PC-3 (cell line): ENCODE data around the gene TMEM208. TPM values are rescaled to one million over a fixed set of nuclear protein-coding genes. Genes with fewer than 3 reads are reported as not detected.

ENCODE experiments used
- ATAC-seq: fragments of 200-7000 bp; cut with Tn5 transposase; 2 replicates; pipeline ENCODE4 v1.9.1; 2020; ENCODE audit warnings: mild to moderate bottlenecking, moderate library complexity
- BruUV-seq: library from RNA; stranded (reverse); fragments of 400-500 nt; replicated peaks from 2 replicates; lab custom pipeline; 2021; lab: Mats Ljungman, UMichigan
- CTCF ChIA-PET: fragments of 300-600 bp; sonication (Branson Sonifier 250); formaldehyde crosslinking; loops from one replicate; lab custom pipeline; 2022; ENCODE audit warnings: antibody characterized with exemption; lab: Charles Lee
- POLR2A ChIA-PET: fragments of 300-600 bp; sonication (Branson Sonifier 250); formaldehyde crosslinking; loops from one replicate; lab custom pipeline; 2022; ENCODE audit warnings: antibody characterized with exemption; ENCODE audit not compliant: unreplicated experiment; lab: Charles Lee
- DNase-seq: peaks from one replicate; pipeline ENCODE4 v3.0.0-alpha.2; 2015
- H2AFZ ChIP-seq: fragments of 300-600 bp; sonication (generic); 2 replicates; pipeline ENCODE4 v1.6.0; 2016; ENCODE audit warnings: antibody characterized with exemption, low read length
- H3F3A ChIP-seq: fragments of 300-600 bp; sonication (generic); one replicate; pipeline ENCODE4 v1.6.0; 2017; ENCODE audit warnings: antibody characterized with exemption, low read length, control low read depth, mild to moderate bottlenecking; ENCODE audit not compliant: unreplicated experiment
- H3K27ac ChIP-seq: fragments of 300-600 bp; sonication (generic); 2 replicates; pipeline ENCODE4 v1.5.1; 2016; ENCODE audit warnings: mild to moderate bottlenecking, low read length
- H3K27me3 ChIP-seq: fragments of 300-600 bp; sonication (generic); 2 replicates; pipeline ENCODE4 v1.6.1; 2016; ENCODE audit warnings: low read length, mixed read lengths
- H3K36me3 ChIP-seq: fragments of 300-600 bp; sonication (generic); 2 replicates; pipeline ENCODE4 v1.6.1; 2016; ENCODE audit warnings: low read depth, mixed run types, low read length, mixed read lengths
- H3K4me1 ChIP-seq: fragments of 300-600 bp; sonication (generic); 2 replicates; pipeline ENCODE4 v1.5.1; 2016; ENCODE audit warnings: low read length; ENCODE audit not compliant: insufficient read depth
- H3K4me2 ChIP-seq: fragments of 300-600 bp; sonication (generic); 2 replicates; pipeline ENCODE4 v1.6.0; 2016; ENCODE audit warnings: low read length
- H3K4me3 ChIP-seq: fragments of 300-600 bp; sonication (generic); 2 replicates; pipeline ENCODE4 v1.5.1; 2016; ENCODE audit warnings: mild to moderate bottlenecking, low read length, mixed read lengths
- H3K79me2 ChIP-seq: fragments of 300-600 bp; sonication (generic); 2 replicates; pipeline ENCODE4 v1.6.1; 2017; ENCODE audit warnings: low read length, mixed read lengths
- H3K9ac ChIP-seq: fragments of 300-600 bp; sonication (generic); 2 replicates; pipeline ENCODE4 v1.6.0; 2016; ENCODE audit warnings: mild to moderate bottlenecking, low read length
- H3K9me2 ChIP-seq: fragments of 300-600 bp; sonication (generic); replicated peaks from 2 replicates; pipeline ENCODE4 v1.6.1; 2016; ENCODE audit warnings: mixed run types, low read length, mixed read lengths
- H3K9me3 ChIP-seq: fragments of 300-600 bp; sonication (generic); 2 replicates; pipeline ENCODE4 v1.6.1; 2016; ENCODE audit warnings: low read length, mixed read lengths
- H4K20me1 ChIP-seq: fragments of 300-600 bp; sonication (generic); 2 replicates; pipeline ENCODE4 v1.6.1; 2016; ENCODE audit warnings: low read length, mixed read lengths
- EZH2 ChIP-seq: fragments of 300-600 bp; sonication (generic); IDR thresholded peaks from one replicate; pipeline ENCODE4 v1.6.1; 2017; ENCODE audit warnings: antibody characterized with exemption, mild to moderate bottlenecking, low read length; ENCODE audit not compliant: unreplicated experiment
- EZH2phosphoT487 ChIP-seq: fragments of 300-600 bp; sonication (generic); IDR thresholded peaks from 2 replicates; pipeline ENCODE4 v1.6.1; 2018; ENCODE audit warnings: mild to moderate bottlenecking, antibody characterized with exemption, low read length, borderline replicate concordance
- intact Hi-C: fragments of 100-400 bp; cut with micrococcal nuclease; formaldehyde crosslinking; loops from 2 replicates; pipeline ENCODE4 v1.9.0; 2023
- total RNA-seq: library from RNA; depleted of rRNA; stranded (reverse); fragments of >200 nt; gene quantifications from 2 replicates; pipeline ENCODE4 v1.2.3, GENCODE V29; 2014
- TF ChIP-seq, protein P1 (sequence below): fragments of 300-600 bp; sonication (generic); conservative IDR thresholded peaks from 2 replicates; pipeline ENCODE4 v1.5.1; 2017; ENCODE audit warnings: antibody characterized with exemption, low read depth, mild to moderate bottlenecking, low read length

Gene TMEM208
- total RNA-seq, 1 experiment from 2014 or later, result 35.4 TPM

DNA sequence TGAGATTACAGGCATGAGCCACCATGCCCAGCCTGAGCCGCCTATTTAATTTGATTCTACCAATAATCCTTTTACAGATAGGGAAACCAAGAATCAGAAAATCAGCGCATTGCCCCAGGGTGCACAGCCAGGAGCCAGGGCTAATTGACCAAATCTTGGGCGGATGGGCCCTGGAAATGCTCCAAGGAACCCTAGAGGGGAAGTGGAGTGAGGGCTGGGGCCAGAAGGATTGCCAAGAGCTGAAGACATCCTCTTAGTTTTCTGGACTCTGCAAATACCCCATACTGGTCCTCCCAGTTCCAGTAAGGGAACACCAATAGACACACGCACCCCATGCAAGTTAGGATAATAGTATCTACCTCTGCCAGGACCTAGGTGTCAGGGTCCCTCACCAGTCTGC lies 16.6 kb downstream of the TMEM208 start:
- intact Hi-C loops, result loop anchor here (10.0 kb wide), 1 partner anchor 49 kb away; the partner anchor contains the start of genes E2F4, ELMO3 and EXOC3L1
- peak overlapping the region; percentile 95 for H3K4me2 ChIP-seq
- no peak for ATAC-seq
- ChIA-PET CTCF (no interaction called here), POLR2A (no interaction called here)
- DNase-seq, result no peak
- peak overlapping the region; percentile 48; the same call in 1 of the 2 replicates for H3K4me3 ChIP-seq
- H3K36me3 ChIP-seq, result 0 out of 2 replicates have a peak, but pooled peaks cover 8% of the 10 kb centered on the region
- no peaks in the 10 kb centered on the region for H3K27me3 ChIP-seq
- H3K4me1 ChIP-seq, result peaks cover 62% of the 10 kb centered on the region
- H3K9me2 ChIP-seq, result no peaks in the 10 kb centered on the region
- peak overlapping the region; percentile 30 for H3K9ac ChIP-seq
- BruUV-seq, result no TSS peak
- no peaks in the 10 kb centered on the region for H3K9me3 ChIP-seq
- peaks cover 66% of the 10 kb centered on the region for H3K79me2 ChIP-seq
- H3F3A ChIP-seq, result peaks cover 15% of the 10 kb centered on the region
- no peaks in the 10 kb centered on the region for H4K20me1 ChIP-seq
- peak overlapping the region; percentile 88 for H3K27ac ChIP-seq
- TF ChIP-seq EZH2 (no peak), EZH2phosphoT487 (no peak)
- TF ChIP-seq, protein P1, sequence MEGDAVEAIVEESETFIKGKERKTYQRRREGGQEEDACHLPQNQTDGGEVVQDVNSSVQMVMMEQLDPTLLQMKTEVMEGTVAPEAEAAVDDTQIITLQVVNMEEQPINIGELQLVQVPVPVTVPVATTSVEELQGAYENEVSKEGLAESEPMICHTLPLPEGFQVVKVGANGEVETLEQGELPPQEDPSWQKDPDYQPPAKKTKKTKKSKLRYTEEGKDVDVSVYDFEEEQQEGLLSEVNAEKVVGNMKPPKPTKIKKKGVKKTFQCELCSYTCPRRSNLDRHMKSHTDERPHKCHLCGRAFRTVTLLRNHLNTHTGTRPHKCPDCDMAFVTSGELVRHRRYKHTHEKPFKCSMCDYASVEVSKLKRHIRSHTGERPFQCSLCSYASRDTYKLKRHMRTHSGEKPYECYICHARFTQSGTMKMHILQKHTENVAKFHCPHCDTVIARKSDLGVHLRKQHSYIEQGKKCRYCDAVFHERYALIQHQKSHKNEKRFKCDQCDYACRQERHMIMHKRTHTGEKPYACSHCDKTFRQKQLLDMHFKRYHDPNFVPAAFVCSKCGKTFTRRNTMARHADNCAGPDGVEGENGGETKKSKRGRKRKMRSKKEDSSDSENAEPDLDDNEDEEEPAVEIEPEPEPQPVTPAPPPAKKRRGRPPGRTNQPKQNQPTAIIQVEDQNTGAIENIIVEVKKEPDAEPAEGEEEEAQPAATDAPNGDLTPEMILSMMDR, result no peak
- H2AFZ ChIP-seq, result no peak overlapping the region

DNA sequence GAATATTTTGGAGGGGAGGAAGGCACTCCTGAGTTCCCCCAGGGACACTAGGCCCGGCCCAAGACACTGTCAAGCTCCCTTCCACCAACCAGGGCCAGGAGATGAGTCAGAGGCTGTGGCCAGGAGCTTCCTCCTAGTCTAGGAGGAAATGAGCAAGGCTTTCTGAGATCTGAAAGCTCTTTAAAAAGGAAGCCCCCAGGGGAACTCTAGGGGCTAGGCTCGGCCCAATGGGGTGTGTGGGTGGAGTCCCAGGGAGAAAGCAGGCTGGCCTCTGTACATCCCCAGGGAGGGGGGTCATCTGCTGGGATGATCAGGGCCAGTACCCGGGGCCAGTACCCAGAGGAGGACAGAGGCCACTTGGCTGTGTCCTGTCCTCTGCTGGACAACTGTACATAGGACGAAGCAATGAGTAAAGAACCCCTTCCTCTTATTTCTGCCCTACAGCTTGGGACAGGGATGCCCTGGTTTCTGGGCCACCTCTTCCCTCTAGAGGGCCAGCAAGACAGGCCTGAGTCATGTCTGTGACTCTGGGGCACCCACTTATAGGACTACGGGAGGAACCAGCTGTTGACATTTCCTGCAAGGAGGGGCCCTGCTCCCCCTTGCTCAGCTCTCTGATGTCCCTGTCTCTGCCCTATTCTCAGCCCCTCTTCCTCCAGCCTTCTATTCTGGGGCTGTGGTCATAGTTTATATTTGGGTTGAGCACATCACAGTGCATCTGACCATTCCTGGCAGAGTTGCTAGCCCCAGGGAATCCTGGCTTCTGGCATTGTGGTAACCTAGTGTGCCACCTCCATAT lies 17.7 kb downstream of the TMEM208 start:
- no peak overlapping the region for H2AFZ ChIP-seq
- CTCF ChIA-PET, result interaction anchor here (0.6 to 0.8 kb wide), 2 partner anchors 18 to 46 kb away, joined by 3 to 5 read pairs; partner anchors contain the start of gene TMEM208
- peak; percentile 91 for DNase-seq
- intact Hi-C loops, result loop anchor here (10.0 kb wide), 1 partner anchor 50 kb away; the partner anchor contains the start of genes E2F4, ELMO3 and EXOC3L1
- no TSS peak for BruUV-seq
- H4K20me1 ChIP-seq, result no peaks in the 10 kb centered on the region
- peak; percentile 47 for ATAC-seq
- H3K9me3 ChIP-seq, result no peaks in the 10 kb centered on the region
- H3K9me2 ChIP-seq, result no peaks in the 10 kb centered on the region
- peaks cover 15% of the 10 kb centered on the region for H3F3A ChIP-seq
- H3K4me1 ChIP-seq, result peaks cover 68% of the 10 kb centered on the region
- POLR2A ChIA-PET, result interaction anchor here (0.5 kb wide), 1 partner anchor 309 kb away, joined by 5 read pairs; no protein-coding TSS in a partner anchor
- peaks cover 60% of the 10 kb centered on the region for H3K79me2 ChIP-seq
- no peaks in the 10 kb centered on the region for H3K36me3 ChIP-seq
- peak overlapping the region; percentile 95 for H3K4me2 ChIP-seq
- peak overlapping the region; percentile 88 for H3K27ac ChIP-seq
- TF ChIP-seq EZH2phosphoT487, result no peak
- TF ChIP-seq, protein P1, result peak; percentile 14; the same call in 1 of the 2 replicates
- TF ChIP-seq EZH2, result no peak
- no peaks in the 10 kb centered on the region for H3K27me3 ChIP-seq
- H3K4me3 ChIP-seq, result peak overlapping the region; percentile 89; the same call in 1 of the 2 replicates
- H3K9ac ChIP-seq, result peak overlapping the region; percentile 31
